Activated B cell treated with CpG ODN at 0.5 μM for 24 hours (primary cell): ENCODE data around the gene PODXL. TPM values are rescaled to one million over a fixed set of nuclear protein-coding genes. Genes with fewer than 3 reads are reported as not detected.

Source experiments
- ATAC-seq: fragments of 200-7000 bp; cut with Tn5 transposase; one replicate; pipeline ENCODE4 v1.10.0; 2021; ENCODE audit warnings: low read depth, mild to moderate bottlenecking, moderate library complexity
- CTCF ChIA-PET: fragments of 350-600 bp; sonication (Branson Sonifier 250); formaldehyde crosslinking; loops from one replicate; lab custom pipeline; 2021; ENCODE audit warnings: antibody characterized with exemption; lab: Charles Lee
- POLR2A ChIA-PET: fragments of 350-600 bp; sonication (Branson Sonifier 250); formaldehyde crosslinking; loops from one replicate; lab custom pipeline; 2021; ENCODE audit warnings: antibody characterized with exemption; lab: Charles Lee
- DNase-seq: peaks from one replicate; pipeline ENCODE4 v3.0.0; 2022
- H3K27ac Mint-ChIP-seq: one replicate; pipeline ENCODE4 v1.8.0; 2020; ENCODE audit warnings: mixed read lengths
- H3K27me3 Mint-ChIP-seq: one replicate; pipeline ENCODE4 v1.8.0; 2021; ENCODE audit warnings: mixed read lengths
- H3K36me3 Mint-ChIP-seq: one replicate; pipeline ENCODE4 v1.8.0; 2021; ENCODE audit warnings: low read depth, mixed read lengths
- H3K4me1 Mint-ChIP-seq: one replicate; pipeline ENCODE4 v1.8.0; 2021; ENCODE audit warnings: mixed read lengths
- H3K4me3 Mint-ChIP-seq: one replicate; pipeline ENCODE4 v1.8.0; 2020; ENCODE audit warnings: mild to moderate bottlenecking, mixed read lengths
- H3K9me3 Mint-ChIP-seq: one replicate; pipeline ENCODE4 v1.8.0; 2020; ENCODE audit warnings: mixed read lengths
- intact Hi-C: fragments of 100-400 bp; cut with micrococcal nuclease; formaldehyde crosslinking; loops from one replicate; pipeline ENCODE4 v1.15.1; 2024
- total RNA-seq: library from RNA; stranded (reverse); gene quantifications from 2 replicates; pipeline ENCODE4 v1.2.3, GENCODE V29; 2022
- TF ChIP-seq, protein P1 (sequence below): fragments of 200-600 bp; IDR thresholded peaks from one replicate; pipeline ENCODE4 v1.8.0; 2022; ENCODE audit warnings: antibody characterized with exemption, mild to moderate bottlenecking

PODXL gene
- total RNA-seq, 1 donor from 2014 or later = 1.4 TPM

DNA sequence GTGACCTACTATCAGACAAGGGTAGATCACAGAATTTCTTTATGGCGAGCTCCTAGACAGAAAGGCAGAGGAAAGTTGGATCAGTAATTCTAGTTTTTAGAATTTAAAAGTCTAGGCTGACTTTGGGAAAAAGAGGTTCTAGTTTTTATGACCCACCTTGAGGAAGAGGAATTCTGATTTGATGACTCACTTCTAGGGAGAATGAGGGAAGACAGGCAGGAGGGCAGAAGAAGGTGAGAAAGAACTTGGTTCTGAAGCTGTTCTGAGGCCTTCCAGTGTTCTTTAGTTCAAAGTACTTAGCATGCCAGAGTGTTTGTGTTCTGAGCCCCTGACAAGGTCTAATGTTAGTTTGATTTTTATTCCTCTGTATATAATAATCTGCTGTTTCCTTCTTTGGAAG lies 97.2 kb downstream of the PODXL start:
- Mint-ChIP-seq H3K4me1 (peaks cover 16% of the 10 kb centered on the region), H3K9me3 (no peaks in the 10 kb centered on the region), H3K27ac (no peak overlapping the region), H3K36me3 (peaks cover 55% of the 10 kb centered on the region), H3K27me3 (no peaks in the 10 kb centered on the region), H3K4me3 (no peak overlapping the region)
- ChIA-PET CTCF (no interaction called here), POLR2A (no interaction called here)
- intact Hi-C loops = no loop called here
- TF ChIP-seq, protein P1, sequence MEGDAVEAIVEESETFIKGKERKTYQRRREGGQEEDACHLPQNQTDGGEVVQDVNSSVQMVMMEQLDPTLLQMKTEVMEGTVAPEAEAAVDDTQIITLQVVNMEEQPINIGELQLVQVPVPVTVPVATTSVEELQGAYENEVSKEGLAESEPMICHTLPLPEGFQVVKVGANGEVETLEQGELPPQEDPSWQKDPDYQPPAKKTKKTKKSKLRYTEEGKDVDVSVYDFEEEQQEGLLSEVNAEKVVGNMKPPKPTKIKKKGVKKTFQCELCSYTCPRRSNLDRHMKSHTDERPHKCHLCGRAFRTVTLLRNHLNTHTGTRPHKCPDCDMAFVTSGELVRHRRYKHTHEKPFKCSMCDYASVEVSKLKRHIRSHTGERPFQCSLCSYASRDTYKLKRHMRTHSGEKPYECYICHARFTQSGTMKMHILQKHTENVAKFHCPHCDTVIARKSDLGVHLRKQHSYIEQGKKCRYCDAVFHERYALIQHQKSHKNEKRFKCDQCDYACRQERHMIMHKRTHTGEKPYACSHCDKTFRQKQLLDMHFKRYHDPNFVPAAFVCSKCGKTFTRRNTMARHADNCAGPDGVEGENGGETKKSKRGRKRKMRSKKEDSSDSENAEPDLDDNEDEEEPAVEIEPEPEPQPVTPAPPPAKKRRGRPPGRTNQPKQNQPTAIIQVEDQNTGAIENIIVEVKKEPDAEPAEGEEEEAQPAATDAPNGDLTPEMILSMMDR = no peak
- no peak for DNase-seq
- ATAC-seq = no peak

DNA sequence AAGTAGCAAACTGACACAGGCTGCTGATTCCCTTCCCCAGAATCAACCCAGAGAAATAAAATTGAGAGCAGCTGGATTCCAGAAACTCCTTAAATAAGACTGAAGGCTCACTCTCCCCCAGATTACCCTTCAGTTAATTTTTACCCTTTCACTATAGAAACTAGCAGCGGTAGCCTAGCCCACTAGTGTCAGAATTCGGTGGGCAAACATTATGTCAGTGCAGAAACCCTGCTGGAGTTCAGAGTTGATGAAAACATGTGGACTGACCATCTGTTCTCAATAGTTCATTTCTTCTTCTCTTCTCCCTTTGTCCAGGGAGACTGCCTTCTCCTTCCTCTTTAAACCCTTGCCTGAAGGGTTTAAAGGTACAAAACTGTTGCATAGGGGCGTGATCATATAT lies 100.1 kb downstream of the PODXL start:
- H3K9me3 Mint-ChIP-seq = no peaks in the 10 kb centered on the region
- H3K4me1 Mint-ChIP-seq = peaks cover 18% of the 10 kb centered on the region
- ChIA-PET POLR2A (no interaction called here), CTCF (no interaction called here)
- TF ChIP-seq, protein P1 = no peak
- no peak overlapping the region for H3K4me3 Mint-ChIP-seq
- H3K36me3 Mint-ChIP-seq = peaks cover 44% of the 10 kb centered on the region
- intact Hi-C loops = no loop called here
- H3K27ac Mint-ChIP-seq = no peak overlapping the region
- DNase-seq (no peak), ATAC-seq (no peak)
- no peaks in the 10 kb centered on the region for H3K27me3 Mint-ChIP-seq

GRCh38 chr7:131455546-131455945 lies 100.9 kb downstream of the PODXL start:
- ChIA-PET CTCF (no interaction called here), POLR2A (no interaction called here)
- no peaks in the 10 kb centered on the region for H3K9me3 Mint-ChIP-seq
- TF ChIP-seq, protein P1 = no peak
- no peaks in the 10 kb centered on the region for H3K27me3 Mint-ChIP-seq
- intact Hi-C loops = no loop called here
- no peak overlapping the region for H3K4me3 Mint-ChIP-seq
- peaks cover 18% of the 10 kb centered on the region for H3K4me1 Mint-ChIP-seq
- ATAC-seq = no peak
- H3K27ac Mint-ChIP-seq = no peak overlapping the region
- no peak for DNase-seq
- H3K36me3 Mint-ChIP-seq = peaks cover 42% of the 10 kb centered on the region

DNA sequence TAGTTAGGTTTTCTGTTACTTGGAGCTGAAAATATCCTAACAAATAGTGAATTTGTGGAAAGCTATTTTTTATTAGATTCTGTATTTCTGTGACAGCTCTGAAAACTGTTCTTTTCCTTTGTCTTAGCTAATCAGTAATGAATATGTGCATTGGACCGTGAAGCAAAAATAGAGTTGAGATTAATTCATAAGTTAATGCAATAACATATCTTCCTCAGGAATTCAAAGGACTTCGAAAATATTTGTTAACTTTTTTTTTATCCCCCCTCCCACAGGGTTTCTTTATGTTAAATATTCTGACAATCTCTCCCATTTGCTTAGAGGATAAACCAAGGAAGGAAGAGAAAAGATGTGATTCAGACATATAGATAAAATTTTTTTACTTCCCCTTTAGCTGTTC lies 101.4 kb downstream of the PODXL start:
- H3K4me3 Mint-ChIP-seq = no peak overlapping the region
- CTCF ChIA-PET = no interaction called here
- H3K27ac Mint-ChIP-seq = no peak overlapping the region
- ATAC-seq = no peak
- peaks cover 42% of the 10 kb centered on the region for H3K36me3 Mint-ChIP-seq
- intact Hi-C loops = no loop called here
- no peak for DNase-seq
- H3K4me1 Mint-ChIP-seq = peaks cover 18% of the 10 kb centered on the region
- no peaks in the 10 kb centered on the region for H3K9me3 Mint-ChIP-seq
- H3K27me3 Mint-ChIP-seq = no peaks in the 10 kb centered on the region
- TF ChIP-seq, protein P1 = no peak
- POLR2A ChIA-PET = no interaction called here

DNA sequence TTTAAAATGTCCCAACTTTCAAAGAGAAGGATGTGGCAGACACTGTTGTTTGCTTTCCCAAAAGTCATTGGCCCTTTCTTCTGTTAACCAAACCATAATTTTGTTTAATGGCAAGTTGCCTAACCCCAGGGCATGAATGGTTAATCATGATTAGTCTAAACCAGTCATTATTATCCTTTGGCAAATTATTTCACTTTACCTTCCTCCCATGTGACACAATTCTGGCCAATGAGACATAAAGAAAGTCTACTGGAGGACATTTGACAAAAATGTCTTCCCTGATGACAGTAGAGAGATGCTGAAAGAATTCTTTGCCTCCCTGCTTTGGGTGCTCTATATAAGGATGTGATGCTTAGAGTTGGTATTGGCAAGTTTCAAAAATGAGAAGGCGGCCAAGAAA lies 101.9 kb downstream of the PODXL start:
- TF ChIP-seq, protein P1 = no peak
- POLR2A ChIA-PET = interaction anchor here (0.6 to 0.7 kb wide), 2 partner anchors 10 to 30 kb away, joined by 4 to 5 read pairs; no protein-coding TSS in a partner anchor
- H3K4me3 Mint-ChIP-seq = no peak overlapping the region

More for the DNA sequence above, 101.9 kb downstream of the PODXL start:
- DNase-seq (no peak), ATAC-seq (no peak)
- Mint-ChIP-seq H3K36me3 (peaks cover 44% of the 10 kb centered on the region), H3K27me3 (no peaks in the 10 kb centered on the region), H3K4me1 (peaks cover 18% of the 10 kb centered on the region), H3K27ac (no peak overlapping the region), H3K9me3 (no peaks in the 10 kb centered on the region)
- intact Hi-C loops = no loop called here
- CTCF ChIA-PET = no interaction called here

Other genes starting within 250 kb of the PODXL start
- gene MKLN1, start 228.8 kb downstream of the PODXL start, total RNA-seq = 48.9 and 64.6 TPM in 2 replicates